Measurements from ENCODE around the gene PMFBP1.

PMFBP1 gene

DNA sequence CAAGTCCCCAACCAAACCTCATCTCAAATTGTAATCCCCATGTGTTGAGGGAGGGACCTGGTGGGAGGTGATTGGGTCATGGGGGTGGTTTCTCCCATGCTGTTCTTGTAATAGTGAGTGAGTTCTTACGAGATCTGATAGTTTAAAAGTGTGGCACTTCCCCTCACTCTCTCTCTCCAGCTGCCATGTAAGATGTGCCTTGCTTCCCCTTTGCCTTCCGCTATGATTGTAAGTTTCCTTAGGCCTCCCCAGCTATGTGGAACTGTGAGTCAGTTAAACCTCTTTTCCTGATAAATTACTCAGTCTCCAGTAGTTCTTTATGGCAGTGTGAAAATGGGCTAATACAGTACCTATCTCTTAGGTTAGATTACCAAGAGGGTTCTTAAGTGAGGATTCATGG, 5.8 kb downstream of the PMFBP1 start:
- no peaks in the 10 kb centered on the region for H3K36me3 ChIP-seq (ENCODE audit: control insufficient read depth, insufficient read depth, low read length)
- no peaks in the 10 kb centered on the region for H3K27me3 ChIP-seq (ENCODE audit: control insufficient read depth, insufficient read depth, low read length, poor library complexity, severe bottlenecking)
- peaks cover 5% of the 10 kb centered on the region for H3K4me1 ChIP-seq (ENCODE audit: control insufficient read depth, insufficient read depth, low read length)
- no peak overlapping the region for H3K4me3 ChIP-seq (ENCODE audit: insufficient read depth, low read depth, low read length)
- WGBS, 2 experiments: 90 to 100% methylated on average over 2 of the region's 2 CpGs
- no peak overlapping the region for H3K27ac ChIP-seq (ENCODE audit: insufficient read depth, low read depth, low read length, poor library complexity, severe bottlenecking)
- no peaks in the 10 kb centered on the region for H3K9me3 ChIP-seq (ENCODE audit: control insufficient read depth, low read length)

DNA sequence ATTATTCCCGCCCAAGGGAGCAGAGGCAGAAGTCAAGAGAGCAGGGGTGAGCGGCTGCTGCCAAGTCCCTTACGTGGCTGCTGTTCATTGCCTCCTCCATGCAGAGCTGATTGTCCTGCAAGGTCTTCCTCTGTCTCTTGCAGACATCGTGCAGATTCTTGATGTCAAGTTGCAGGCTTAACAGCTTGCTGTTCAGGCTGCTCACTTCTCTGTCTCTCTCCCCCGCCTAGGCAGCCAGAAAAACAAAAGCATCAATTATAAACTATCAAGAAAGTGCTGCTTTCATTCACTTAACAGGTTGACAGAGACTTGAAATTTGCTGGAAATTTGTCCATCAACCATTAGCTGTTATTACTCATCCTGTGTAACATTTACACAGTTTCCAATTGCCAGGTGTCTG, 7.3 kb downstream of the PMFBP1 start:
- Histone ChIP-seq H3K36me3 (ENCODE audit: control insufficient read depth, insufficient read depth, low read length) (no peaks in the 10 kb centered on the region), H3K27me3 (ENCODE audit: control insufficient read depth, insufficient read depth, low read length, poor library complexity, severe bottlenecking) (no peaks in the 10 kb centered on the region), H3K9me3 (ENCODE audit: control insufficient read depth, low read length) (no peaks in the 10 kb centered on the region), H3K4me1 (ENCODE audit: control insufficient read depth, insufficient read depth, low read length) (peaks cover 5% of the 10 kb centered on the region), H3K4me3 (ENCODE audit: insufficient read depth, low read depth, low read length) (no peak overlapping the region), H3K27ac (ENCODE audit: insufficient read depth, low read depth, low read length, poor library complexity, severe bottlenecking) (no peak overlapping the region)
- 77 to 80% methylated on average over 5 of the region's 5 CpGs for WGBS, 2 experiments

DNA sequence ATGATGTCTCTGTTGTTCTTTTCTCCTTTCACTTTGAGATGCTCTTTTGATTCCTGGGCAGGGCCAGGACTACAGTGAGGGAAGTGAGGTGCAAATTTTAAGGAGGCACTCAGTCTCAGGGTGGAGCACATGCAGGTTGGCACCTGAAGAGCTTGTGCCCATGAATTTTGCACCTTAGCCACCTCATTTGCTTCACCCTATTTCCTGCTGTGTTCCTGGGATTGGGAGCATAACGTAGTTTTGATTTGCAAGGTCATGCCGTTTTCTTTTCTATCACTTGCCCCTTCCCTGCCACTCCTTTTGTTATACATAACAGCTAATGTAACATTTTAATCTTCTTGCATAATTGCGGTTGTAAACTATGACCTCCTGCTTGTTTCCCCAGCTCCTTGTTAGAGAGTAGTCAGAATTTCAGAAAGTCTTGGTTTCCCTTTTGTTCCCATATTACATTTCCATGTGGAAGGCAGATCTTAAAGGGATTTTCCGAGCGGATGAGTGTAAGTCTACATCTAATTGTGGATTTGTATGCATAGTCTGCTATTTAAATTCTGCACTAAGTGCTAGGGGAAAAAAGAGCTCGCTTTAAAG, 9.8 kb downstream of the PMFBP1 start:
- no peak overlapping the region for H3K27ac ChIP-seq (ENCODE audit: insufficient read depth, low read depth, low read length, poor library complexity, severe bottlenecking)

DNA sequence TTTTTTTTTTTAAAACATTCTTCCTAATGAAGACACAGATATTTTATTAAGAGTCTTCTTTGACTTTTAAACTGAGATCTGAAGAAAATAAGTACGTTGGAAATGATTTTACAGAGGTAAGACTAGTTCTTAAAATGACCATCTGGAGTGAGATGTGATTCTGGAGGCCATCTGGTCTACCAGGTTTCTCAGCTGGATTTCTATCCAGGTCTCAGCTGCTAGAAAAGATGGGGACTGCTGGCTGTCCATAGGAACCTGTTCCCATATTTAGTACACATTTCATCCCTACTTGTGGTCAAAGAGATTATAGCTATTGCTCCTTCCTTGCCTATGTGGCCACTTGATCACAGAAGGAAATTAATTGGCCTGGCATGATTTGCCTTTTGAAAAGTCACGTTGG, 12.2 kb downstream of the PMFBP1 start:
- Histone ChIP-seq H3K4me1 (ENCODE audit: control insufficient read depth, insufficient read depth, low read length) (peaks cover 5% of the 10 kb centered on the region), H3K36me3 (ENCODE audit: control insufficient read depth, insufficient read depth, low read length) (no peaks in the 10 kb centered on the region), H3K27ac (ENCODE audit: insufficient read depth, low read depth, low read length, poor library complexity, severe bottlenecking) (no peak overlapping the region), H3K27me3 (ENCODE audit: control insufficient read depth, insufficient read depth, low read length, poor library complexity, severe bottlenecking) (no peaks in the 10 kb centered on the region), H3K4me3 (ENCODE audit: insufficient read depth, low read depth, low read length) (no peak overlapping the region), H3K9me3 (ENCODE audit: control insufficient read depth, low read length) (no peaks in the 10 kb centered on the region)
- WGBS, 2 experiments: 88 to 98% methylated on average over 2 of the region's 2 CpGs

More for the DNA sequence above, 9.8 kb downstream of the PMFBP1 start:
- Histone ChIP-seq H3K9me3 (ENCODE audit: control insufficient read depth, low read length) (no peaks in the 10 kb centered on the region), H3K4me1 (ENCODE audit: control insufficient read depth, insufficient read depth, low read length) (peaks cover 5% of the 10 kb centered on the region), H3K27me3 (ENCODE audit: control insufficient read depth, insufficient read depth, low read length, poor library complexity, severe bottlenecking) (no peaks in the 10 kb centered on the region), H3K4me3 (ENCODE audit: insufficient read depth, low read depth, low read length) (no peak overlapping the region), H3K36me3 (ENCODE audit: control insufficient read depth, insufficient read depth, low read length) (no peaks in the 10 kb centered on the region)
- WGBS, 2 experiments: 41 to 42% methylated on average over 5 to 6 of the region's 6 CpGs

DNA sequence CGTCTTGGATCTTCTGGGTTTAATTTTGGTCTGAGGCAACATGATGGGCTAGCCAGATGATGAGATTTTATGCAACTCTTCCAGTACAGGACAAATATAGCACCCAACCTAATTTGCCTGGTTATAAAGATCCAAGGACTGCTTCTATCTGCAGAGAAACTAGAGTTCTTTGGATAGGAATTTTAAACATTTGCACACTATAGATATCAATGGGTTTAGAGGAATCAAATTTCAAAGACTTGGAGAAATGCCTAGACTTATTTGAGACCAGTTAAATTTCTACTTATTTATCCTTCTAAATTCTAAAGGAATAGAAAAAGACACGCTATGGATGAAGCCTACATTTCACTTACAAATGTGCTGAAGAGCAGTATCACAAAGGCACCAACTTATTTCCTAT, 12.6 kb downstream of the PMFBP1 start:
- Histone ChIP-seq H3K27me3 (ENCODE audit: control insufficient read depth, insufficient read depth, low read length, poor library complexity, severe bottlenecking) (no peaks in the 10 kb centered on the region), H3K27ac (ENCODE audit: insufficient read depth, low read depth, low read length, poor library complexity, severe bottlenecking) (no peak overlapping the region), H3K4me1 (ENCODE audit: control insufficient read depth, insufficient read depth, low read length) (peaks cover 5% of the 10 kb centered on the region), H3K4me3 (ENCODE audit: insufficient read depth, low read depth, low read length) (no peak overlapping the region), H3K36me3 (ENCODE audit: control insufficient read depth, insufficient read depth, low read length) (no peaks in the 10 kb centered on the region), H3K9me3 (ENCODE audit: control insufficient read depth, low read length) (no peaks in the 10 kb centered on the region)
- WGBS, 2 experiments: 89 to 94% methylated on average over 2 of the region's 2 CpGs

DNA sequence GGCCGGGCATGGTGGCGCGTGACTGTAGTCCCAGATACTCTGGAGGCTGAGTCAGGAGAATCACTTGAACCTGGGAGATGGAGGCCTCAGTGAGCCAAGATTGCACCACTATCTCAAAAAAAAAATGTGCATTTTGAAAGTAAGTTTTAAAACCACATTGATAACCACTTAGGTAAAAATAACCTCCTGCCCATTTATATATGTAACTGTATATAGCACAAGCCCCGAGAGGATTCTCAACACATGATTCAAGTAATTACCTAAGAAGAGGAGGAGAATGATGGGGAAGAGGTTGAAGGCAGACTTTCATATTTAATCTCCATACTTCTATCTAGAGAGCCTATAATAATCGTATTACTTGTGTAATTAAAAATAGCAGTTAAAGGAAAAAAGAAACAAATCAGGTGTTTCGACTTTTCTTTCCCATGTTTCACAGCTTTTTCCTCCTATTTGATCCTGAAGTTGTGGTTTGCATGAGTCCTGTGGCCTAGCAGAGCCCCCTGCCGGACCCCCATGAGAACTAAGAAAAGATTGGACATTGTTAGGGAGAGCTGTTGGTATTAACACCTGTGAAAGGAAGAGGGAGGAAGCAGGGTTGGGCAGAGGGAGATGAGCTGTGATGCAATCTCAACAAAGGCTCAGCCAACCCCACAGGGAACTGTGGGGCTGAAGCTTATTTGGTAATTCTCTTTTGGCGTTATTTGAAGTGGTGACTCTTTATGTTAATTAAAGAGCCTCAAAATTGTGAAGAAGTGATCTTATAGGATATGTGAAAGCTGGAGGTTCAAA, 22.1 kb downstream of the PMFBP1 start:
- Histone ChIP-seq H3K9me3 (ENCODE audit: control insufficient read depth, low read length) (no peaks in the 10 kb centered on the region), H3K36me3 (ENCODE audit: control insufficient read depth, insufficient read depth, low read length) (no peaks in the 10 kb centered on the region), H3K27ac (ENCODE audit: insufficient read depth, low read depth, low read length, poor library complexity, severe bottlenecking) (no peak overlapping the region), H3K4me3 (ENCODE audit: insufficient read depth, low read depth, low read length) (no peak overlapping the region), H3K27me3 (ENCODE audit: control insufficient read depth, insufficient read depth, low read length, poor library complexity, severe bottlenecking) (no peaks in the 10 kb centered on the region), H3K4me1 (ENCODE audit: control insufficient read depth, insufficient read depth, low read length) (no peaks in the 10 kb centered on the region)
- WGBS, 2 experiments: 80 to 84% methylated on average over 6 to 7 of the region's 8 CpGs

DNA sequence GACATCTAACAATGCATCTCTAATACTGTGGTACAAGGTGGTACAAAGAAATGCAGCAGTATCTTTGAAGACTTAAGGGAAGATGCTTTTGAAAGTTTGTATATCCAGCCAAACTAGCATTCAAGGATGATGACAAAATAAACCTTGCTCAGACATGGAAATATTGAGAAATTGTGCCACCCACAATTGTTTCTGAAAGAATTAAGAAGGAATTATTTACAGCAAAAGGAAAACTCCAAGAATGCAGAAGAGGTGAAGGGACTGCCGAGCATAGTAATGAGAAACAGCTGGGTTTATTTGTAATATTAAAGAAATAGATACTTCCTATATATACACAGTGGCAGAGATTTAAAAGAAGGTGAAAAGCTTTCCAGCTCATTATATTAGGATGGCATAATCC, 29.5 kb downstream of the PMFBP1 start:
- H3K27me3 ChIP-seq (ENCODE audit: control insufficient read depth, insufficient read depth, low read length, poor library complexity, severe bottlenecking): no peaks in the 10 kb centered on the region
- no peaks in the 10 kb centered on the region for H3K4me1 ChIP-seq (ENCODE audit: control insufficient read depth, insufficient read depth, low read length)
- no CpG with 5 or more reads among the region's 1 CpG for WGBS, 2 experiments
- H3K4me3 ChIP-seq (ENCODE audit: insufficient read depth, low read depth, low read length): no peak overlapping the region
- H3K36me3 ChIP-seq (ENCODE audit: control insufficient read depth, insufficient read depth, low read length): no peaks in the 10 kb centered on the region
- H3K27ac ChIP-seq (ENCODE audit: insufficient read depth, low read depth, low read length, poor library complexity, severe bottlenecking): no peak overlapping the region
- no peaks in the 10 kb centered on the region for H3K9me3 ChIP-seq (ENCODE audit: control insufficient read depth, low read length)

DNA sequence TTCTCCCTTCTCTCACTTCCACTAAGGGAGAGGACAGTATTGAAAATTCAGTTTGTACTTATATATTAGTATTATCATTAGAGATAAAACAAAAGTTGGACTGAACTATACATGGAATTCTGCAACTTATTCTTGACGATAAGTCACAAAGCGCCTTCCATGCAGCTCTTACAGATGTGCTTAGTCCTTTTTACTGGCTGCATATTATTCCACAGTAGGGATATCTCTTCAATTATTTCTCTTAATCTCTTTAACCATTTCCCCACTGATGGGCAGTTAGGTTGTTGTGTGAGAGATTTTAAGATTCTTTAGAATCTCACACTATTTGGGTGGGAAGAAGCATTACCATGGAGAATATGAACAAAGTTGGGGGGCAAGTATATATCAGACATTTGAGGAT, 32.0 kb downstream of the PMFBP1 start:
- Histone ChIP-seq H3K4me3 (ENCODE audit: insufficient read depth, low read depth, low read length) (no peak overlapping the region), H3K27me3 (ENCODE audit: control insufficient read depth, insufficient read depth, low read length, poor library complexity, severe bottlenecking) (no peaks in the 10 kb centered on the region), H3K36me3 (ENCODE audit: control insufficient read depth, insufficient read depth, low read length) (no peaks in the 10 kb centered on the region), H3K9me3 (ENCODE audit: control insufficient read depth, low read length) (no peaks in the 10 kb centered on the region), H3K27ac (ENCODE audit: insufficient read depth, low read depth, low read length, poor library complexity, severe bottlenecking) (no peak overlapping the region), H3K4me1 (ENCODE audit: control insufficient read depth, insufficient read depth, low read length) (no peaks in the 10 kb centered on the region)
- WGBS, 2 experiments: 97 to 100% methylated on average over 2 of the region's 2 CpGs

DNA sequence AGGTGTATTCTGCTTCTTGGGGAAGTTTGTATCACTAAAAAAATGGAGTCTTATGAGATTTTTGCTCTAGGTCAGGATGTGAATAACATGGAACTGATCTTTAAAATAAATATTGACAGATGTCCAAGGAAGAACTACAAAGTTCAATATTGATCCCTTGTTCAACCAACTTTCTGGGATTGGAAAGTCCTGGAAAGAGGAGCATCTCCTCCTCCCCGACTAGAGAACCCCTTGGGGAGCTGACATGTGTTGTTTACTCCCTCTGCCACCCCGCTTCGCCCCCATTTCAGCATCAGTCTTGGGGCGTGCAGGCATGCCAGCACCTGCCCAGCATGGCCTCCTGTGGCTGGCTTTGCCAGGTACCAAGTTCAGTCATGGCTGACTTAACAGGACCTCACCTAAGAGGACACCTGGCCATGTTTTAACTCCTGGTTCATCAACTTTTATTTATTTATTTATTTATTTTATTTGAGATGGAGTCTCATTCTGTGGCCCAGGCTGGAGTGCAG, 33.8 kb downstream of the PMFBP1 start:
- Histone ChIP-seq H3K27me3 (ENCODE audit: control insufficient read depth, insufficient read depth, low read length, poor library complexity, severe bottlenecking) (no peaks in the 10 kb centered on the region), H3K36me3 (ENCODE audit: control insufficient read depth, insufficient read depth, low read length) (no peaks in the 10 kb centered on the region), H3K4me3 (ENCODE audit: insufficient read depth, low read depth, low read length) (no peak overlapping the region), H3K27ac (ENCODE audit: insufficient read depth, low read depth, low read length, poor library complexity, severe bottlenecking) (no peak overlapping the region), H3K4me1 (ENCODE audit: control insufficient read depth, insufficient read depth, low read length) (no peaks in the 10 kb centered on the region), H3K9me3 (ENCODE audit: control insufficient read depth, low read length) (no peaks in the 10 kb centered on the region)
- WGBS, 2 experiments: 94% methylated on average over 4 of the region's 4 CpGs

DNA sequence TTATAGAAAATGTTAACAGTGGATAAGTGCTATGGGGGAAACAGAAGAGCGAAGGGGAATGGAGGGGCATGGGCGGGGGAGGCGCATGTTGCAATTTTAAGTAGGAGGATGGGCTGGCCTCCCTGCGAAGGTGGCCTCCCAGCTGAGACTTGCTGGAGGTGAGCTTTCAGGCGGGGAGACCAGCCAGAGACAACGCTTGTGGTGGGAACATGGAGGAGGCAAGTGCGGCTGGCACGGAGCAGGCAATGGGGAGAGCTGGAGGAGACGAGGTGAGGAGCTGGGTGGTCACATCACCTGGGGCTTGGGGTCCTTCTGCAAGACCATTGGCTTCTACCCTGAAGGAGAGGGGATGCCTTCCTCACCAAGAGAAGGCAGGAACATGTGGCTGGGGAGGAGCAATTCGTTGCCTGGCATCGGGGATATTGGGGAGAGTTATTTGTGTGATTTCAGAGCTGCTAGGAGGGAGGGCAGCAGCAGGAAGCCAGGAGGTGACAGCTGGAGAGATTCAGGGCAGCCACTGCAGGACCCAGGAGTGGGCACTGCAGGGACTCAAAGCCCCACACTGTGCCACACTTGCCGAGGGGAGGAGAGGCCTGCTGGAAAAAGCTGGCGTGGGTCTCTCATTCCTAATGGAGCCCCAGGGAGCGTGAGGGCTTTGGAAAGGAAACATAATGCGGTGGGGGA, 34.4 kb downstream of the PMFBP1 start:
- H3K4me1 ChIP-seq (ENCODE audit: control insufficient read depth, insufficient read depth, low read length): no peaks in the 10 kb centered on the region
- H3K36me3 ChIP-seq (ENCODE audit: control insufficient read depth, insufficient read depth, low read length): no peaks in the 10 kb centered on the region
- H3K27me3 ChIP-seq (ENCODE audit: control insufficient read depth, insufficient read depth, low read length, poor library complexity, severe bottlenecking): no peaks in the 10 kb centered on the region
- no peaks in the 10 kb centered on the region for H3K9me3 ChIP-seq (ENCODE audit: control insufficient read depth, low read length)
- H3K4me3 ChIP-seq (ENCODE audit: insufficient read depth, low read depth, low read length): no peak overlapping the region
- no peak overlapping the region for H3K27ac ChIP-seq (ENCODE audit: insufficient read depth, low read depth, low read length, poor library complexity, severe bottlenecking)
- 89 to 91% methylated on average over 15 of the region's 15 CpGs for WGBS, 2 experiments
